Loucy (cell line): ENCODE measurements around the gene PRKD3.

ENCODE experiments used
- H2AFZ ChIP-seq: fragments of 200-600 bp; sonication (generic); 2 replicates; pipeline ENCODE4 v1.6.0; 2016; ENCODE audit warnings: antibody characterized with exemption, mild to moderate bottlenecking, low read length, moderate library complexity
- H3F3A ChIP-seq: fragments of 200-600 bp; 2 replicates; pipeline ENCODE4 v1.6.0; 2016; ENCODE audit warnings: antibody characterized with exemption, low read depth, mild to moderate bottlenecking
- H3K27me3 ChIP-seq: fragments of 200-600 bp; sonication (generic); 2 replicates; pipeline ENCODE4 v1.6.1; 2014; ENCODE audit warnings: low read length, mild to moderate bottlenecking; ENCODE audit not compliant: insufficient read depth, poor library complexity, severe bottlenecking
- H3K36me3 ChIP-seq: fragments of 200-600 bp; sonication (generic); 2 replicates; pipeline ENCODE4 v1.6.1; 2016; ENCODE audit warnings: low read length; ENCODE audit not compliant: insufficient read depth
- H3K4me1 ChIP-seq: fragments of 200-600 bp; sonication (generic); 2 replicates; pipeline ENCODE4 v1.5.1; 2014; ENCODE audit warnings: low read length, mild to moderate bottlenecking; ENCODE audit not compliant: insufficient read depth, poor library complexity, severe bottlenecking
- H3K4me2 ChIP-seq: fragments of 200-600 bp; sonication (generic); 2 replicates; pipeline ENCODE4 v1.6.0; 2014; ENCODE audit warnings: antibody characterized with exemption, low read length, low read depth, mild to moderate bottlenecking; ENCODE audit not compliant: poor library complexity, severe bottlenecking
- H3K4me3 ChIP-seq: fragments of 200-600 bp; sonication (generic); 2 replicates; pipeline ENCODE4 v1.5.1; 2014; ENCODE audit warnings: low read length, mild to moderate bottlenecking, mixed read lengths; ENCODE audit not compliant: poor library complexity, severe bottlenecking
- H3K79me2 ChIP-seq: fragments of 200-600 bp; sonication (generic); 2 replicates; pipeline ENCODE4 v1.6.1; 2014; ENCODE audit warnings: low read length; ENCODE audit not compliant: insufficient read depth
- H3K9ac ChIP-seq: fragments of 200-600 bp; sonication (generic); 2 replicates; pipeline ENCODE4 v1.6.0; 2014; ENCODE audit warnings: mild to moderate bottlenecking, low read depth, low read length, moderate library complexity; ENCODE audit not compliant: poor library complexity, severe bottlenecking
- H3K9me2 ChIP-seq: fragments of 200-600 bp; sonication (generic); replicated peaks from 2 replicates; pipeline ENCODE4 v1.6.1; 2016; ENCODE audit warnings: low read depth, low read length, mixed read lengths
- H3K9me3 ChIP-seq: fragments of 200-600 bp; sonication (generic); 2 replicates; pipeline ENCODE4 v1.6.1; 2014; ENCODE audit warnings: mild to moderate bottlenecking, antibody characterized with exemption, low read length, low read depth; ENCODE audit not compliant: insufficient read depth
- H4K20me1 ChIP-seq: fragments of 200-600 bp; sonication (generic); 2 replicates; pipeline ENCODE4 v1.6.0; 2014; ENCODE audit warnings: antibody characterized with exemption, low read length, mild to moderate bottlenecking; ENCODE audit not compliant: insufficient read depth, poor library complexity, severe bottlenecking
- EZH2phosphoT487 ChIP-seq: fragments of 200-600 bp; IDR thresholded peaks from 2 replicates; pipeline ENCODE4 v1.6.1; 2018; ENCODE audit warnings: antibody characterized with exemption, mild to moderate bottlenecking, moderate library complexity, borderline replicate concordance
- TF ChIP-seq, protein P1 (sequence below): fragments of 200-600 bp; sonication (generic); conservative IDR thresholded peaks from 2 replicates; pipeline ENCODE4 v1.5.1; 2014; ENCODE audit warnings: mild to moderate bottlenecking, antibody characterized with exemption, low read length

PRKD3 gene

GRCh38 chr2:37337620-37338280 lies 13.1 kb upstream of the PRKD3 start:
- Histone ChIP-seq H3K4me1 (no peaks in the 10 kb centered on the region), H3K79me2 (no peaks in the 10 kb centered on the region), H3K36me3 (no peaks in the 10 kb centered on the region), H3F3A (no peaks in the 10 kb centered on the region), H3K27me3 (no peaks in the 10 kb centered on the region), H3K9me3 (no peaks in the 10 kb centered on the region), H4K20me1 (no peaks in the 10 kb centered on the region), H3K4me2 (no peak overlapping the region), H3K4me3 (no peak overlapping the region), H3K9ac (no peak overlapping the region), H3K9me2 (no peaks in the 10 kb centered on the region), H2AFZ (0 out of 2 replicates have a peak overlapping the region, but pooled peaks have one; percentile 18)
- TF ChIP-seq, protein P1, sequence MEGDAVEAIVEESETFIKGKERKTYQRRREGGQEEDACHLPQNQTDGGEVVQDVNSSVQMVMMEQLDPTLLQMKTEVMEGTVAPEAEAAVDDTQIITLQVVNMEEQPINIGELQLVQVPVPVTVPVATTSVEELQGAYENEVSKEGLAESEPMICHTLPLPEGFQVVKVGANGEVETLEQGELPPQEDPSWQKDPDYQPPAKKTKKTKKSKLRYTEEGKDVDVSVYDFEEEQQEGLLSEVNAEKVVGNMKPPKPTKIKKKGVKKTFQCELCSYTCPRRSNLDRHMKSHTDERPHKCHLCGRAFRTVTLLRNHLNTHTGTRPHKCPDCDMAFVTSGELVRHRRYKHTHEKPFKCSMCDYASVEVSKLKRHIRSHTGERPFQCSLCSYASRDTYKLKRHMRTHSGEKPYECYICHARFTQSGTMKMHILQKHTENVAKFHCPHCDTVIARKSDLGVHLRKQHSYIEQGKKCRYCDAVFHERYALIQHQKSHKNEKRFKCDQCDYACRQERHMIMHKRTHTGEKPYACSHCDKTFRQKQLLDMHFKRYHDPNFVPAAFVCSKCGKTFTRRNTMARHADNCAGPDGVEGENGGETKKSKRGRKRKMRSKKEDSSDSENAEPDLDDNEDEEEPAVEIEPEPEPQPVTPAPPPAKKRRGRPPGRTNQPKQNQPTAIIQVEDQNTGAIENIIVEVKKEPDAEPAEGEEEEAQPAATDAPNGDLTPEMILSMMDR: no peak
- no peak for TF ChIP-seq EZH2phosphoT487

DNA sequence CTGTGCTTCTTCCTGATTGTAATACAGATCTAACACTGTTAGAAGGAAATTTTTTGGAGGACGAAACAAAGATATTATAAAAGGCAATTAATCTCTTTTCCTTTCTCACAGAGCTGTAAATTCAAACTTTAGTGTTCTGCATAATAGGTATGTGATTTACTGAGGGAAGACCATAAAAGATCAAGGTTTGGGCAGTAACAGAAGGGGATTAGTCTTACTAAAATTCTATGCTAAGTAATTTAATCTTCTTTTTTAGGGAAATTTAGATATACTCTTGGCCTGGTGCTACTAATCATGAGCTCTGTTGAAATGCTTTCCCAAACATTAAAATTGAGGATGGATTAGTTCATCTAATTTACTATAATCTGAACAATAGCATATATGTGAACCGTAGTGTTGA lies 11.0 kb upstream of the PRKD3 start:
- Histone ChIP-seq H3K79me2 (no peaks in the 10 kb centered on the region), H3K36me3 (no peaks in the 10 kb centered on the region), H3K27me3 (no peaks in the 10 kb centered on the region), H3K4me1 (no peaks in the 10 kb centered on the region), H3K9me3 (no peaks in the 10 kb centered on the region), H2AFZ (no peak overlapping the region), H4K20me1 (no peaks in the 10 kb centered on the region), H3K9me2 (no peaks in the 10 kb centered on the region), H3K4me2 (no peak overlapping the region), H3K9ac (no peak overlapping the region), H3F3A (no peaks in the 10 kb centered on the region), H3K4me3 (no peak overlapping the region)
- TF ChIP-seq, protein P1: no peak
- no peak for TF ChIP-seq EZH2phosphoT487

DNA sequence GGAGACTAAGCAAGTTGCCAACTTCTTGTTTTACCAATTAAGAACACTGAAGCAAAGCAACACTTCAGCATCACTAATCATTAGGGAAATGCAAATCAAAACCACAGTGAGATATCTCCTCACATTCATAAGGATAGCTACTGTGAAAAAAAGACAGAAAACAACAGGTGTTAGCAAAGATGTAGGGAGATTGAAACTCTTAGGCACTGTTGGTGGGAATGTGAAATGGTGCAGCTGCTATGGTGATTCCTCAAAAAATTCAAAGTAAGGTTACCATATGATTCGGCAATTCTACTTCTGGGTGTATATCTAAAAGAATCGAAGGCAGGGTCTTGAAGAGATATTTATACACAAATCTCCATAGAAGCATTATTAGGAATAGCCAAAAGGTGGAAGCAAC lies 8.6 kb upstream of the PRKD3 start:
- Histone ChIP-seq H3K9ac (no peak overlapping the region), H4K20me1 (no peaks in the 10 kb centered on the region), H3K9me3 (no peaks in the 10 kb centered on the region), H2AFZ (no peak overlapping the region), H3K27me3 (no peaks in the 10 kb centered on the region), H3K9me2 (no peaks in the 10 kb centered on the region), H3F3A (no peaks in the 10 kb centered on the region), H3K4me3 (no peak overlapping the region), H3K36me3 (no peaks in the 10 kb centered on the region), H3K79me2 (no peaks in the 10 kb centered on the region), H3K4me1 (no peaks in the 10 kb centered on the region), H3K4me2 (no peak overlapping the region)
- no peak for TF ChIP-seq EZH2phosphoT487
- TF ChIP-seq, protein P1: no peak
